GM12878 (cell line): ENCODE data around the gene NPFFR2. TPM values are rescaled to one million over a fixed set of nuclear protein-coding genes. Genes with fewer than 3 reads are reported as not detected.
A peak's percentile ranks its signal among the peaks of the same experiment; 100 is the strongest.

Experiments used
- BCL11A ChIP-seq: IDR thresholded peaks from 2 replicates; pipeline ENCODE4 v1.6.1; 2011; ENCODE audit warnings: low read depth, low read length
- EED ChIP-seq: sonication (generic); IDR thresholded peaks from 2 replicates; pipeline ENCODE4 v1.6.1; 2016; ENCODE audit warnings: antibody characterized with exemption, low read depth
- EGR1 ChIP-seq, 2 experiments: IDR thresholded peaks; 1 replicate in 1 of 2; 2 replicates in 1 of 2; pipeline ENCODE4 v1.6.1; 2011 to 2012; ENCODE audit warnings: low read depth in 2 of 2, low read length in 2 of 2, borderline replicate concordance in 1 of 2, mild to moderate bottlenecking in 1 of 2, moderate library complexity in 1 of 2
- ESRRA ChIP-seq: IDR thresholded peaks from 2 replicates; pipeline ENCODE4 v1.6.1; 2012; ENCODE audit warnings: mild to moderate bottlenecking, low read length, improper control_type of control experiment
- EZH2 ChIP-seq: IDR thresholded peaks from 2 replicates; pipeline ENCODE4 v1.6.1; 2012; ENCODE audit warnings: low read depth, mild to moderate bottlenecking, control low read depth, inconsistent platforms, low read length, borderline replicate concordance; ENCODE audit not compliant: control insufficient read depth
- IKZF1 ChIP-seq: fragments of 450-650 bp; conservative IDR thresholded peaks from 2 replicates; pipeline ENCODE4 v1.6.1; 2017; ENCODE audit warnings: antibody characterized with exemption, mild to moderate bottlenecking
- IRF4 ChIP-seq: IDR thresholded peaks from 2 replicates; pipeline ENCODE4 v1.6.1; 2011; ENCODE audit warnings: low read depth, low read length
- NFIC ChIP-seq: IDR thresholded peaks from 2 replicates; pipeline ENCODE4 v1.6.1; 2012; ENCODE audit warnings: low read depth, mild to moderate bottlenecking, inconsistent platforms, low read length, moderate library complexity
- NR2C1 ChIP-seq: fragments of 450-650 bp; IDR thresholded peaks from 2 replicates; pipeline ENCODE4 v1.6.1; 2017; ENCODE audit warnings: antibody characterized with exemption, mild to moderate bottlenecking, moderate library complexity
- RB1 ChIP-seq: fragments of 450-650 bp; formaldehyde crosslinking; IDR thresholded peaks from 2 replicates; pipeline ENCODE4 v1.6.1; 2017; ENCODE audit warnings: mild to moderate bottlenecking, borderline replicate concordance
- RCOR1 ChIP-seq: conservative IDR thresholded peaks from 2 replicates; pipeline ENCODE4 v1.6.1; 2012; ENCODE audit warnings: low read depth, low read length, improper control_type of control experiment
- RELA ChIP-seq: fragments of 450-650 bp; IDR thresholded peaks from 2 replicates; pipeline ENCODE4 v1.8.0; 2014; ENCODE audit warnings: borderline replicate concordance; ENCODE audit not compliant: partially characterized antibody
- RUNX3 ChIP-seq: IDR thresholded peaks from 2 replicates; pipeline ENCODE4 v1.6.1; 2012; ENCODE audit warnings: low read length, inconsistent platforms
- TCF3 ChIP-seq: IDR thresholded peaks from 2 replicates; pipeline ENCODE4 v1.6.1; 2012; ENCODE audit warnings: low read depth, mild to moderate bottlenecking, low read length, borderline replicate concordance; ENCODE audit not compliant: insufficient read depth
- YBX1 ChIP-seq: fragments of 450-650 bp; IDR thresholded peaks from 2 replicates; pipeline ENCODE4 v1.6.1; 2016; ENCODE audit warnings: antibody characterized with exemption
- ZNF592 ChIP-seq: fragments of 450-650 bp; IDR thresholded peaks from 2 replicates; pipeline ENCODE4 v1.6.1; 2017; ENCODE audit warnings: mild to moderate bottlenecking, moderate library complexity
- polyA plus RNA-seq, 11 experiments: library from polyadenylated mRNA; depleted of rRNA in 4 of 11; unstranded in 6 of 11; stranded (reverse) in 5 of 11; fragments of >200 nt; fragmentation: Nextera tagmentation in 4 of 11; fragmentation: Illumina TruSeq in 1 of 11; extraction: Ambion mirVana in 4 of 11; extraction: Trizol in 1 of 11; gene quantifications; 1 replicate in 1 of 11; 2 replicates in 10 of 11; pipeline versions ENCODE4 v1.2.1 to v1.2.3, GENCODE V29; 2011 to 2016; ENCODE audit warnings: inconsistent platforms in 2 of 11, missing spikeins in 2 of 11, low read depth in 1 of 11
- total RNA-seq, 4 experiments: library from RNA; depleted of rRNA in 3 of 4; stranded (reverse); fragments of >200 nt in 3 of 4; fragmentation: Illumina TruSeq in 1 of 4; extraction: Trizol in 1 of 4; gene quantifications; 2 replicates each; pipeline versions ENCODE4 v1.2.1 to v1.2.3, GENCODE V29; 2013 to 2021
- TF ChIP-seq, protein P1 (sequence below): IDR thresholded peaks from 2 replicates; pipeline ENCODE4 v1.6.1; 2011; ENCODE audit warnings: borderline replicate concordance, low read depth, mild to moderate bottlenecking, moderate library complexity, low read length; ENCODE audit not compliant: insufficient read depth, poor library complexity, severe bottlenecking
- TF ChIP-seq, protein P2 (sequence below): fragments of 450-650 bp; IDR thresholded peaks from 2 replicates; pipeline ENCODE4 v1.6.1; 2017; ENCODE audit warnings: low read depth, mild to moderate bottlenecking, moderate library complexity
- TF ChIP-seq, protein P3 (sequence below): fragments of 450-650 bp; IDR thresholded peaks from 2 replicates; pipeline ENCODE4 v1.6.1; 2016; ENCODE audit warnings: mild to moderate bottlenecking, moderate library complexity, borderline replicate concordance

The NPFFR2 gene
- total and polyA plus RNA-seq, 10 of the 15 experiments (the other 5 are each of a cell fraction or from before 2014, with no cell fraction given), result not detected

DNA sequence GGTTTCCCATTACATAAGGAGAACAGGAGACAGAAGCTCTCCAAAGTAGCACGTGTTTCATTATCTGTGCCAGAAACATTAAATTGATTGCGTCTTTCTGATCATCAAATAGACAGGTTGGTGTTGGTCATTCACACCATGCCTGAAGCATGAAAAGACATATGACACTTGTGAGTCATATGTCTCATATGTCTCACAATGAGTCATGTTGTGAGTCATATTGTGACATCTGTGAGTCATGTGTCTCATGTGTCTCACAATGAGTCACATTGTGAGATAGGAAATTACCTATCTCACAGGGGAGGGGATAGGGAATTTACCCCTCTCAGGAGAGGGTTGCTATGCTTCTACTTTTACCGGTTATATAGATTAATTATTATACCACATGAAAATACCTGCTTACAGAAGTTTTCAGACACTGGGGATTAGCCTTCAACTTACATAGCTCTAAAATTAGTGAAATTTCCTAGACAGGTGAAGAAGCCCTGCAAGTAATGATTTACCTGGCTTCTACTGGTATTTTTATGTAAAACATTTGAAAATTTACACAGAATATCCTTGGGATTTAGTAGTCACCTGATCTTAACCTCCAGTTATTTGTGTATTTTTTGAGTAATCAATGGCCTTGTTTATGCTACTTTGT is 80.8 kb downstream of the NPFFR2 start (continued):
- peak; percentile 90 for TF ChIP-seq ZNF592
- TF ChIP-seq ESRRA, result no peak
- TF ChIP-seq, protein P1, sequence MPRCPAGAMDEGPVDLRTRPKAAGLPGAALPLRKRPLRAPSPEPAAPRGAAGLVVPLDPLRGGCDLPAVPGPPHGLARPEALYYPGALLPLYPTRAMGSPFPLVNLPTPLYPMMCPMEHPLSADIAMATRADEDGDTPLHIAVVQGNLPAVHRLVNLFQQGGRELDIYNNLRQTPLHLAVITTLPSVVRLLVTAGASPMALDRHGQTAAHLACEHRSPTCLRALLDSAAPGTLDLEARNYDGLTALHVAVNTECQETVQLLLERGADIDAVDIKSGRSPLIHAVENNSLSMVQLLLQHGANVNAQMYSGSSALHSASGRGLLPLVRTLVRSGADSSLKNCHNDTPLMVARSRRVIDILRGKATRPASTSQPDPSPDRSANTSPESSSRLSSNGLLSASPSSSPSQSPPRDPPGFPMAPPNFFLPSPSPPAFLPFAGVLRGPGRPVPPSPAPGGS, result peak; percentile 100
- no peak for TF ChIP-seq NR2C1
- TF ChIP-seq EGR1 (IDR thresholded peaks at IDR 0.05; ENCODE audit: borderline replicate concordance in 1 of 2, low read depth in 2 of 2, low read length in 2 of 2), result no peak
- peak; percentile 100 for TF ChIP-seq IRF4
- no peak; the same call in 1 of the 2 replicates for TF ChIP-seq RB1
- TF ChIP-seq, protein P2, sequence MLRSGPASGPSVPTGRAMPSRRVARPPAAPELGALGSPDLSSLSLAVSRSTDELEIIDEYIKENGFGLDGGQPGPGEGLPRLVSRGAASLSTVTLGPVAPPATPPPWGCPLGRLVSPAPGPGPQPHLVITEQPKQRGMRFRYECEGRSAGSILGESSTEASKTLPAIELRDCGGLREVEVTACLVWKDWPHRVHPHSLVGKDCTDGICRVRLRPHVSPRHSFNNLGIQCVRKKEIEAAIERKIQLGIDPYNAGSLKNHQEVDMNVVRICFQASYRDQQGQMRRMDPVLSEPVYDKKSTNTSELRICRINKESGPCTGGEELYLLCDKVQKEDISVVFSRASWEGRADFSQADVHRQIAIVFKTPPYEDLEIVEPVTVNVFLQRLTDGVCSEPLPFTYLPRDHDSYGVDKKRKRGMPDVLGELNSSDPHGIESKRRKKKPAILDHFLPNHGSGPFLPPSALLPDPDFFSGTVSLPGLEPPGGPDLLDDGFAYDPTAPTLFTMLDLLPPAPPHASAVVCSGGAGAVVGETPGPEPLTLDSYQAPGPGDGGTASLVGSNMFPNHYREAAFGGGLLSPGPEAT, result peak; percentile 100
- no peak for TF ChIP-seq EZH2
- peak; percentile 100 for TF ChIP-seq NFIC
- TF ChIP-seq IKZF1, result peak; percentile 97
- TF ChIP-seq YBX1, result no peak
- TF ChIP-seq RUNX3, result peak; percentile 89
- TF ChIP-seq RCOR1, result 0 out of 2 replicates have a peak, but pooled peaks have one; percentile 71
- TF ChIP-seq, protein P3, sequence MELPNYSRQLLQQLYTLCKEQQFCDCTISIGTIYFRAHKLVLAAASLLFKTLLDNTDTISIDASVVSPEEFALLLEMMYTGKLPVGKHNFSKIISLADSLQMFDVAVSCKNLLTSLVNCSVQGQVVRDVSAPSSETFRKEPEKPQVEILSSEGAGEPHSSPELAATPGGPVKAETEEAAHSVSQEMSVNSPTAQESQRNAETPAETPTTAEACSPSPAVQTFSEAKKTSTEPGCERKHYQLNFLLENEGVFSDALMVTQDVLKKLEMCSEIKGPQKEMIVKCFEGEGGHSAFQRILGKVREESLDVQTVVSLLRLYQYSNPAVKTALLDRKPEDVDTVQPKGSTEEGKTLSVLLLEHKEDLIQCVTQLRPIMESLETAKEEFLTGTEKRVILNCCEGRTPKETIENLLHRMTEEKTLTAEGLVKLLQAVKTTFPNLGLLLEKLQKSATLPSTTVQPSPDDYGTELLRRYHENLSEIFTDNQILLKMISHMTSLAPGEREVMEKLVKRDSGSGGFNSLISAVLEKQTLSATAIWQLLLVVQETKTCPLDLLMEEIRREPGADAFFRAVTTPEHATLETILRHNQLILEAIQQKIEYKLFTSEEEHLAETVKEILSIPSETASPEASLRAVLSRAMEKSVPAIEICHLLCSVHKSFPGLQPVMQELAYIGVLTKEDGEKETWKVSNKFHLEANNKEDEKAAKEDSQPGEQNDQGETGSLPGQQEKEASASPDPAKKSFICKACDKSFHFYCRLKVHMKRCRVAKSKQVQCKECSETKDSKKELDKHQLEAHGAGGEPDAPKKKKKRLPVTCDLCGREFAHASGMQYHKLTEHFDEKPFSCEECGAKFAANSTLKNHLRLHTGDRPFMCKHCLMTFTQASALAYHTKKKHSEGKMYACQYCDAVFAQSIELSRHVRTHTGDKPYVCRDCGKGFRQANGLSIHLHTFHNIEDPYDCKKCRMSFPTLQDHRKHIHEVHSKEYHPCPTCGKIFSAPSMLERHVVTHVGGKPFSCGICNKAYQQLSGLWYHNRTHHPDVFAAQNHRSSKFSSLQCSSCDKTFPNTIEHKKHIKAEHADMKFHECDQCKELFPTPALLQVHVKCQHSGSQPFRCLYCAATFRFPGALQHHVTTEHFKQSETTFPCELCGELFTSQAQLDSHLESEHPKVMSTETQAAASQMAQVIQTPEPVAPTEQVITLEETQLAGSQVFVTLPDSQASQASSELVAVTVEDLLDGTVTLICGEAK, result no peak; the same call in 1 of the 2 replicates
- peak; percentile 92 for TF ChIP-seq EED
- peak; percentile 99 for TF ChIP-seq BCL11A
- 0 out of 2 replicates have a peak, but pooled peaks have one; percentile 58 for TF ChIP-seq TCF3
- peak; percentile 98 for TF ChIP-seq RELA
